ENCODE measurements around the gene MKLN1. TPM values are rescaled to one million over a fixed set of nuclear protein-coding genes. Genes with fewer than 3 reads are reported as not detected.

Gene MKLN1
- 65.2 and 78.3 TPM in 2 replicates for total RNA-seq

GRCh38 chr7:131327626-131328376 is at the start of gene MKLN1:
Gene MKLN1 (plus strand): TSS chr7:131327876. CDS start chr7:131327900, 24 bp downstream.

Other genes with a start within 250 kb of the MKLN1 start
- 2.7 and 7.8 TPM in 2 replicates for gene PODXL, start 228.8 kb downstream of the MKLN1 start, total RNA-seq